GM12874 (cell line): ENCODE results near the gene PRPSAP1.

Experiments
- CTCF ChIP-seq: IDR thresholded peaks from 2 replicates; pipeline ENCODE4 v1.5.1; 2011; ENCODE audit warnings: low read depth, mild to moderate bottlenecking, control low read depth, low read length, moderate library complexity; ENCODE audit not compliant: insufficient read depth

Gene PRPSAP1

GRCh38 chr17:76304226-76305134 lies 49.2 kb downstream of the PRPSAP1 start:
- no peak for TF ChIP-seq CTCF

- TF ChIP-seq CTCF, result no peak
Measured at GRCh38 chr17:76297436-76297835, 56.3 kb downstream of the PRPSAP1 start.

GRCh38 chr17:76296889-76297288 lies 56.8 kb downstream of the PRPSAP1 start:
- TF ChIP-seq CTCF, result no peak

- TF ChIP-seq CTCF, result no peak
Measured at GRCh38 chr17:76296186-76296585, 57.5 kb downstream of the PRPSAP1 start.

- no peak for TF ChIP-seq CTCF
Measured at GRCh38 chr17:76293106-76293505, 60.6 kb downstream of the PRPSAP1 start.

- no peak for TF ChIP-seq CTCF
Measured at GRCh38 chr17:76292567-76292966, 61.1 kb downstream of the PRPSAP1 start.

GRCh38 chr17:76281573-76282371 lies 71.9 kb downstream of the PRPSAP1 start:
- TF ChIP-seq CTCF, result no peak
